ENCODE results near the gene RFX6. TPM values are rescaled to one million over a fixed set of nuclear protein-coding genes. Genes with fewer than 3 reads are reported as not detected.

The RFX6 gene
- total RNA-seq, 1 experiment from 2014 or later = not detected

GRCh38 chr6:116884530-116884929, 7.5 kb downstream of the RFX6 start:
- Mint-ChIP-seq H3K4me1 (peaks cover 3 to 9% of the 10 kb centered on the region in 2 experiments; a peak in 2 of 4 replicates), H3K36me3 (ENCODE audit: insufficient read depth in 1 of 3, low read depth in 3 of 3) (no peaks in the 10 kb centered on the region), H3K27ac (no peak overlapping the region; a peak in 1 of 7 replicates), H3K9me3 (no peaks in the 10 kb centered on the region), H3K4me3 (no peak overlapping the region), H3K27me3 (ENCODE audit: low read depth) (no peaks in the 10 kb centered on the region)
- no peak overlapping the region for H3K18ac ChIP-seq (ENCODE audit: insufficient read length, low read depth, low read length)
- H3K9ac ChIP-seq (ENCODE audit: extremely low read depth, insufficient read length, low read length) = no peak overlapping the region
- H3T11ph ChIP-seq (ENCODE audit: low read length) = no peak overlapping the region
- no peak overlapping the region for H4K91ac ChIP-seq (ENCODE audit: insufficient read length, low read depth, low read length)
- H4K8ac ChIP-seq (replicated peaks; ENCODE audit: insufficient read length, low read depth, low read length) = no peak overlapping the region
- no peak overlapping the region for H2AFZ ChIP-seq (ENCODE audit: low read length)
- H4K5ac ChIP-seq (ENCODE audit: insufficient read length, low read depth, low read length) = no peak overlapping the region
- H3K4ac ChIP-seq (ENCODE audit: low read depth, low read length) = no peak overlapping the region
- no peaks in the 10 kb centered on the region for H3K4me1 ChIP-seq (ENCODE audit: insufficient read depth, low read length)
- no peak overlapping the region for H2BK12ac ChIP-seq (ENCODE audit: insufficient read length, low read depth, low read length)
- no peaks in the 10 kb centered on the region for H3K79me1 ChIP-seq (ENCODE audit: insufficient read depth, low read depth, low read length, poor library complexity, severe bottlenecking)
- H4K20me1 ChIP-seq (ENCODE audit: control insufficient read depth, insufficient read depth, insufficient read length) = no peaks in the 10 kb centered on the region
- no peaks in the 10 kb centered on the region for H3K23me2 ChIP-seq (ENCODE audit: insufficient read length, low read depth, low read length, poor library complexity, severe bottlenecking)
- no peak overlapping the region for H3K4me2 ChIP-seq (ENCODE audit: insufficient read depth, insufficient read length, low read length)
- no peak for TF ChIP-seq CTCF (conservative IDR thresholded peaks at IDR 0.05)
- no peak overlapping the region for H3K23ac ChIP-seq (ENCODE audit: insufficient read length, low read depth, low read length)
- no peak for DNase-seq
- H2BK5ac ChIP-seq (ENCODE audit: insufficient read length, low read length) = no peak overlapping the region
- H3K56ac ChIP-seq (ENCODE audit: insufficient read length, low read depth, low read length) = no peak overlapping the region
- no peaks in the 10 kb centered on the region for H3K9me3 ChIP-seq (ENCODE audit: control insufficient read depth, low read depth, low read length)
- WGBS (ENCODE audit: extremely low coverage, insufficient read length, low lambda C conversion rate) = no CpG with 5 or more reads among the region's 3 CpGs
- H2BK120ac ChIP-seq (ENCODE audit: low read depth, low read length, poor library complexity, severe bottlenecking) = no peak overlapping the region
- no peak overlapping the region for H2BK15ac ChIP-seq (ENCODE audit: low read depth, low read length)
- no peak overlapping the region for H2AK5ac ChIP-seq (ENCODE audit: insufficient read length, low read length)
- no peak overlapping the region for H3K27ac ChIP-seq (ENCODE audit: insufficient read length, low read depth, low read length)
- no peaks in the 10 kb centered on the region for H3K79me2 ChIP-seq (ENCODE audit: insufficient read depth, low read length)
- no peaks in the 10 kb centered on the region for H3K27me3 ChIP-seq (ENCODE audit: insufficient read depth, low read length)
- no peak overlapping the region for H3K14ac ChIP-seq (ENCODE audit: insufficient read depth, low read length)
- H2BK20ac ChIP-seq (ENCODE audit: low read depth, low read length, poor library complexity, severe bottlenecking) = no peak overlapping the region

Measured in H9 (cell line).